ENCODE measurements around the gene INSC.

Gene INSC

GRCh38 chr11:15228331-15228849, 113.7 kb downstream of the INSC start:
- H3K9me3 ChIP-seq (ENCODE audit: control insufficient read depth, insufficient read depth, low read depth, low read length) = no peaks in the 10 kb centered on the region
- no peaks in the 10 kb centered on the region for H3K36me3 ChIP-seq (ENCODE audit: control insufficient read depth in 2 of 2, insufficient read depth in 1 of 2, low read length in 2 of 2)
- no peak overlapping the region for H3K27ac ChIP-seq (ENCODE audit: extremely low read depth, low read depth, low read length)
- ChIA-PET CTCF (no interaction called here), POLR2A (no interaction called here)
- no peak overlapping the region for H3K4me3 ChIP-seq (ENCODE audit: low read depth, low read length)
- H3K4me1 ChIP-seq (ENCODE audit: control insufficient read depth, insufficient read depth, low read length) = no peaks in the 10 kb centered on the region
- TF ChIP-seq, protein P1, sequence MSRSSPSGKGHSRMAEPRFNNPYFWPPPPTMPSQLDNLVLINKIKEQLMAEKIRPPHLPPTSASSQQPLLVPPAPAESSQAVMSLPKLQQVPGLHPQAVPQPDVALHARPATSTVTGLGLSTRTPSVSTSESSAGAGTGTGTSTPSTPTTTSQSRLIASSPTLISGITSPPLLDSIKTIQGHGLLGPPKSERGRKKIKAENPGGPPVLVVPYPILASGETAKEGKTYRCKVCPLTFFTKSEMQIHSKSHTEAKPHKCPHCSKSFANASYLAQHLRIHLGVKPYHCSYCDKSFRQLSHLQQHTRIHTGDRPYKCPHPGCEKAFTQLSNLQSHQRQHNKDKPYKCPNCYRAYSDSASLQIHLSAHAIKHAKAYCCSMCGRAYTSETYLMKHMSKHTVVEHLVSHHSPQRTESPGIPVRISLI (tag by site-specific recombination; IDR thresholded peaks at IDR 0.05) = no peak
- TF ChIP-seq ZNF311 (tag by site-specific recombination; IDR thresholded peaks at IDR 0.05; ENCODE audit: borderline replicate concordance) (no peak), ZNF140 (tag by site-specific recombination; IDR thresholded peaks at IDR 0.05) (no peak), ZBTB21 (tag by site-specific recombination; IDR thresholded peaks at IDR 0.05) (no peak), MZF1 (tag by site-specific recombination; IDR thresholded peaks at IDR 0.05; ENCODE audit: borderline replicate concordance) (no peak), ZFP37 (tag by site-specific recombination; IDR thresholded peaks at IDR 0.05) (no peak), ZXDB (tag by site-specific recombination; IDR thresholded peaks at IDR 0.05) (no peak), ZNF416 (tag by site-specific recombination; IDR thresholded peaks at IDR 0.05) (no peak), ZNF843 (tag by site-specific recombination; IDR thresholded peaks at IDR 0.05) (no peak), ZNF473 (tag by site-specific recombination; IDR thresholded peaks at IDR 0.05) (no peak), ZNF302 (tag by site-specific recombination; IDR thresholded peaks at IDR 0.05; ENCODE audit: low read depth) (no peak), ZBTB8A (tag by site-specific recombination; IDR thresholded peaks at IDR 0.05) (no peak), ZNF221 (tag by site-specific recombination; IDR thresholded peaks at IDR 0.05; ENCODE audit: borderline replicate concordance) (no peak), ZNF174 (tag by site-specific recombination; IDR thresholded peaks at IDR 0.05) (no peak), ZNF623 (tag by site-specific recombination; IDR thresholded peaks at IDR 0.05) (no peak), ZNF830 (tag by site-specific recombination; IDR thresholded peaks at IDR 0.05; ENCODE audit: low read depth) (no peak), ZSCAN18 (tag by site-specific recombination; IDR thresholded peaks at IDR 0.05) (no peak)
- TF ChIP-seq, protein P2, sequence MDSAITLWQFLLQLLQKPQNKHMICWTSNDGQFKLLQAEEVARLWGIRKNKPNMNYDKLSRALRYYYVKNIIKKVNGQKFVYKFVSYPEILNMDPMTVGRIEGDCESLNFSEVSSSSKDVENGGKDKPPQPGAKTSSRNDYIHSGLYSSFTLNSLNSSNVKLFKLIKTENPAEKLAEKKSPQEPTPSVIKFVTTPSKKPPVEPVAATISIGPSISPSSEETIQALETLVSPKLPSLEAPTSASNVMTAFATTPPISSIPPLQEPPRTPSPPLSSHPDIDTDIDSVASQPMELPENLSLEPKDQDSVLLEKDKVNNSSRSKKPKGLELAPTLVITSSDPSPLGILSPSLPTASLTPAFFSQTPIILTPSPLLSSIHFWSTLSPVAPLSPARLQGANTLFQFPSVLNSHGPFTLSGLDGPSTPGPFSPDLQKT (IDR thresholded peaks at IDR 0.05; ENCODE audit: borderline replicate concordance, low read depth, low read length) = no peak
- TF ChIP-seq, protein P3, sequence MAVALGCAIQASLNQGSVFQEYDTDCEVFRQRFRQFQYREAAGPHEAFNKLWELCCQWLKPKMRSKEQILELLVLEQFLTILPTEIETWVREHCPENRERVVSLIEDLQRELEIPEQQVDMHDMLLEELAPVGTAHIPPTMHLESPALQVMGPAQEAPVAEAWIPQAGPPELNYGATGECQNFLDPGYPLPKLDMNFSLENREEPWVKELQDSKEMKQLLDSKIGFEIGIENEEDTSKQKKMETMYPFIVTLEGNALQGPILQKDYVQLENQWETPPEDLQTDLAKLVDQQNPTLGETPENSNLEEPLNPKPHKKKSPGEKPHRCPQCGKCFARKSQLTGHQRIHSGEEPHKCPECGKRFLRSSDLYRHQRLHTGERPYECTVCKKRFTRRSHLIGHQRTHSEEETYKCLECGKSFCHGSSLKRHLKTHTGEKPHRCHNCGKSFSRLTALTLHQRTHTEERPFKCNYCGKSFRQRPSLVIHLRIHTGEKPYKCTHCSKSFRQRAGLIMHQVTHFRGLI (tag by site-specific recombination; IDR thresholded peaks at IDR 0.05) = no peak

- TF ChIP-seq HOXC10 (CRISPR knock-in tag; IDR thresholded peaks at IDR 0.05) = no peak
- TF ChIP-seq GLIS2 (tag by site-specific recombination; IDR thresholded peaks at IDR 0.05) = no peak
- TF ChIP-seq, protein P4, sequence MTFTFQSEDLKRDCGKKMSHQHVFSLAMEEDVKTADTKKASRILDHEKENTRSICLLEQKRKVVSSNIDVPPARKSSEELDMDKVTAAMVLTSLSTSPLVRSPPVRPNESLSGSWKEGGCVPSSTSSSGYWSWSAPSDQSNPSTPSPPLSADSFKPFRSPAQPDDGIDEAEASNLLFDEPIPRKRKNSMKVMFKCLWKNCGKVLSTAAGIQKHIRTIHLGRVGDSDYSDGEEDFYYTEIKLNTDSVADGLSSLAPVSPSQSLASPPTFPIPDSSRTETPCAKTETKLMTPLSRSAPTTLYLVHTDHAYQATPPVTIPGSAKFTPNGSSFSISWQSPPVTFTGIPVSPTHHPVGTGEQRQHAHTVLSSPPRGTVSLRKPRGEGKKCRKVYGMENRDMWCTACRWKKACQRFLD (tag by site-specific recombination; IDR thresholded peaks at IDR 0.05) = no peak
- TF ChIP-seq, protein P5, sequence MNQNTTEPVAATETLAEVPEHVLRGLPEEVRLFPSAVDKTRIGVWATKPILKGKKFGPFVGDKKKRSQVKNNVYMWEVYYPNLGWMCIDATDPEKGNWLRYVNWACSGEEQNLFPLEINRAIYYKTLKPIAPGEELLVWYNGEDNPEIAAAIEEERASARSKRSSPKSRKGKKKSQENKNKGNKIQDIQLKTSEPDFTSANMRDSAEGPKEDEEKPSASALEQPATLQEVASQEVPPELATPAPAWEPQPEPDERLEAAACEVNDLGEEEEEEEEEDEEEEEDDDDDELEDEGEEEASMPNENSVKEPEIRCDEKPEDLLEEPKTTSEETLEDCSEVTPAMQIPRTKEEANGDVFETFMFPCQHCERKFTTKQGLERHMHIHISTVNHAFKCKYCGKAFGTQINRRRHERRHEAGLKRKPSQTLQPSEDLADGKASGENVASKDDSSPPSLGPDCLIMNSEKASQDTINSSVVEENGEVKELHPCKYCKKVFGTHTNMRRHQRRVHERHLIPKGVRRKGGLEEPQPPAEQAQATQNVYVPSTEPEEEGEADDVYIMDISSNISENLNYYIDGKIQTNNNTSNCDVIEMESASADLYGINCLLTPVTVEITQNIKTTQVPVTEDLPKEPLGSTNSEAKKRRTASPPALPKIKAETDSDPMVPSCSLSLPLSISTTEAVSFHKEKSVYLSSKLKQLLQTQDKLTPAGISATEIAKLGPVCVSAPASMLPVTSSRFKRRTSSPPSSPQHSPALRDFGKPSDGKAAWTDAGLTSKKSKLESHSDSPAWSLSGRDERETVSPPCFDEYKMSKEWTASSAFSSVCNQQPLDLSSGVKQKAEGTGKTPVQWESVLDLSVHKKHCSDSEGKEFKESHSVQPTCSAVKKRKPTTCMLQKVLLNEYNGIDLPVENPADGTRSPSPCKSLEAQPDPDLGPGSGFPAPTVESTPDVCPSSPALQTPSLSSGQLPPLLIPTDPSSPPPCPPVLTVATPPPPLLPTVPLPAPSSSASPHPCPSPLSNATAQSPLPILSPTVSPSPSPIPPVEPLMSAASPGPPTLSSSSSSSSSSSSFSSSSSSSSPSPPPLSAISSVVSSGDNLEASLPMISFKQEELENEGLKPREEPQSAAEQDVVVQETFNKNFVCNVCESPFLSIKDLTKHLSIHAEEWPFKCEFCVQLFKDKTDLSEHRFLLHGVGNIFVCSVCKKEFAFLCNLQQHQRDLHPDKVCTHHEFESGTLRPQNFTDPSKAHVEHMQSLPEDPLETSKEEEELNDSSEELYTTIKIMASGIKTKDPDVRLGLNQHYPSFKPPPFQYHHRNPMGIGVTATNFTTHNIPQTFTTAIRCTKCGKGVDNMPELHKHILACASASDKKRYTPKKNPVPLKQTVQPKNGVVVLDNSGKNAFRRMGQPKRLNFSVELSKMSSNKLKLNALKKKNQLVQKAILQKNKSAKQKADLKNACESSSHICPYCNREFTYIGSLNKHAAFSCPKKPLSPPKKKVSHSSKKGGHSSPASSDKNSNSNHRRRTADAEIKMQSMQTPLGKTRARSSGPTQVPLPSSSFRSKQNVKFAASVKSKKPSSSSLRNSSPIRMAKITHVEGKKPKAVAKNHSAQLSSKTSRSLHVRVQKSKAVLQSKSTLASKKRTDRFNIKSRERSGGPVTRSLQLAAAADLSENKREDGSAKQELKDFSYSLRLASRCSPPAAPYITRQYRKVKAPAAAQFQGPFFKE (tag by site-specific recombination; IDR thresholded peaks at IDR 0.05; ENCODE audit: borderline replicate concordance) = no peak
- Histone ChIP-seq H3K4me1 (ENCODE audit: control insufficient read depth, insufficient read depth, low read length) (no peaks in the 10 kb centered on the region), H3K27ac (ENCODE audit: extremely low read depth, low read depth, low read length) (no peak overlapping the region), H3K36me3 (ENCODE audit: control insufficient read depth in 2 of 2, insufficient read depth in 1 of 2, low read length in 2 of 2) (no peaks in the 10 kb centered on the region), H3K9me3 (ENCODE audit: control insufficient read depth, insufficient read depth, low read depth, low read length) (no peaks in the 10 kb centered on the region), H3K4me3 (ENCODE audit: low read depth, low read length) (no peak overlapping the region)
- POLR2A ChIA-PET = no interaction called here
- CTCF ChIA-PET = no interaction called here
Measured at GRCh38 chr11:15229069-15229468, 114.3 kb downstream of the INSC start.

Measured in HEK293 (cell line).